GM12872 (cell line): Measurements from ENCODE around the gene KCTD10.

Source experiments
- CTCF ChIP-seq: IDR thresholded peaks from 3 replicates; pipeline ENCODE4 v1.5.1; 2011; ENCODE audit warnings: low read depth, mild to moderate bottlenecking, low read length, moderate library complexity; ENCODE audit not compliant: insufficient read depth

The KCTD10 gene

GRCh38 chr12:109435428-109436187 lies 41.5 kb downstream of the KCTD10 start:
- TF ChIP-seq CTCF = no peak

- TF ChIP-seq CTCF = no peak
These were observed 42.5 kb downstream of the KCTD10 start for GRCh38 chr12:109434582-109434981.

GRCh38 chr12:109433618-109434017 lies 43.5 kb downstream of the KCTD10 start:
- TF ChIP-seq CTCF = peak; percentile 58

- TF ChIP-seq CTCF = peak; percentile 98
These were observed 44.2 kb downstream of the KCTD10 start for GRCh38 chr12:109432842-109433304.

- no peak for TF ChIP-seq CTCF
These were observed 44.7 kb downstream of the KCTD10 start for GRCh38 chr12:109432431-109432830.

GRCh38 chr12:109430244-109430643 lies 46.9 kb downstream of the KCTD10 start:
- no peak for TF ChIP-seq CTCF

GRCh38 chr12:109428037-109428629 lies 49.0 kb downstream of the KCTD10 start:
- peak; percentile 99 for TF ChIP-seq CTCF
